Uterus (tissue), 4 donors: Measurements from ENCODE around the gene SMG9. TPM values are rescaled to one million over a fixed set of nuclear protein-coding genes. Genes with fewer than 3 reads are reported as not detected.

ENCODE experiments used
- DNase-seq, 2 donors: peaks; one replicate each; pipeline ENCODE4 v3.0.0-alpha.2; 2019 to 2020
- H3K27ac ChIP-seq, 2 donors: fragments of 200-600 bp; sonication (generic); 1 replicate in 1 of 2; 2 replicates in 1 of 2; pipeline ENCODE4 v1.5.1; 2016 to 2018
- H3K27me3 ChIP-seq, 2 donors: fragments of 200-600 bp; sonication (generic); one replicate each; pipeline ENCODE4 v1.5.1; 2018 to 2019; ENCODE audit warnings: control low read depth in 1 of 2
- H3K36me3 ChIP-seq, 2 donors: fragments of 200-600 bp; sonication (generic); one replicate each; pipeline ENCODE4 v1.5.1; 2019; ENCODE audit warnings: control low read depth in 1 of 2
- H3K4me1 ChIP-seq, 2 donors: fragments of 200-600 bp; sonication (generic); one replicate each; pipeline ENCODE4 v1.5.1; 2018 to 2019; ENCODE audit warnings: control low read depth in 1 of 2
- H3K4me3 ChIP-seq, 2 donors: fragments of 200-600 bp; sonication (generic); 1 replicate in 1 of 2; 2 replicates in 1 of 2; pipeline ENCODE4 v1.5.1; 2018 to 2019; ENCODE audit warnings: mild to moderate bottlenecking in 1 of 2
- H3K9me3 ChIP-seq, 2 donors: fragments of 200-600 bp; sonication (generic); one replicate each; pipeline ENCODE4 v1.5.1; 2019; ENCODE audit warnings: control low read depth in 1 of 2
- CTCF ChIP-seq, 4 experiments: fragments of 200-600 bp in 2 of 4; fragments of 450-650 bp in 2 of 4; sonication (generic) in 2 of 4; IDR thresholded peaks; one replicate each; pipeline ENCODE4 v1.5.1; 2016 to 2019; ENCODE audit warnings: antibody characterized with exemption in 4 of 4, mild to moderate bottlenecking in 2 of 4, moderate library complexity in 1 of 4
- POLR2A ChIP-seq, 2 donors: fragments of 450-650 bp; IDR thresholded peaks; one replicate each; pipeline ENCODE4 v1.6.1; 2016; ENCODE audit warnings: antibody characterized with exemption in 2 of 2, mild to moderate bottlenecking in 1 of 2, moderate library complexity in 1 of 2
- intact Hi-C: fragments of 100-400 bp; cut with DNase I; formaldehyde crosslinking; loops from one replicate; pipeline ENCODE4 v1.15.1; 2023; ENCODE audit warnings: low total_unique reads
- total RNA-seq, 4 donors: library from RNA; depleted of rRNA in 3 of 4; stranded (reverse); fragments of >200 nt in 3 of 4; gene quantifications; one replicate each; pipeline versions ENCODE4 v1.1.0 to v1.2.4, GENCODE V29; 2014 to 2023
- donor health status: DM: yes; HTN: yes; CAD: no.

Gene SMG9
- total RNA-seq, 4 donors from 2014 or later, result 14.9 to 44.9 (median 27.2) TPM

GRCh38 chr19:43725468-43725867 lies 29.3 kb downstream of the SMG9 start:
- TF ChIP-seq POLR2A (IDR thresholded peaks at IDR 0.05), result no peak
- no peak for TF ChIP-seq CTCF (IDR thresholded peaks at IDR 0.05)
- H3K9me3 ChIP-seq, result no peaks in the 10 kb centered on the region
- intact Hi-C loops, result no loop called here
- H3K36me3 ChIP-seq, result no peaks in the 10 kb centered on the region
- no peaks in the 10 kb centered on the region for H3K27me3 ChIP-seq
- H3K4me3 ChIP-seq, result no peak overlapping the region
- no peak for DNase-seq
- no peaks in the 10 kb centered on the region for H3K4me1 ChIP-seq
- H3K27ac ChIP-seq, result no peak overlapping the region

GRCh38 chr19:43724896-43725295 lies 29.9 kb downstream of the SMG9 start:
- TF ChIP-seq CTCF (IDR thresholded peaks at IDR 0.05) (no peak), POLR2A (IDR thresholded peaks at IDR 0.05) (no peak)
- intact Hi-C loops, result no loop called here
- Histone ChIP-seq H3K36me3 (no peaks in the 10 kb centered on the region), H3K4me1 (no peaks in the 10 kb centered on the region), H3K4me3 (no peak overlapping the region), H3K9me3 (no peaks in the 10 kb centered on the region), H3K27ac (no peak overlapping the region), H3K27me3 (no peaks in the 10 kb centered on the region)
- no peak for DNase-seq

GRCh38 chr19:43723588-43723987 lies 31.2 kb downstream of the SMG9 start:
- H3K4me3 ChIP-seq, result no peak overlapping the region
- intact Hi-C loops, result no loop called here
- no peaks in the 10 kb centered on the region for H3K36me3 ChIP-seq
- no peak overlapping the region for H3K27ac ChIP-seq
- no peak for DNase-seq
- TF ChIP-seq CTCF (IDR thresholded peaks at IDR 0.05) (no peak), POLR2A (IDR thresholded peaks at IDR 0.05) (no peak)
- H3K4me1 ChIP-seq, result no peaks in the 10 kb centered on the region
- no peaks in the 10 kb centered on the region for H3K27me3 ChIP-seq
- no peaks in the 10 kb centered on the region for H3K9me3 ChIP-seq

- H3K36me3 ChIP-seq, result no peaks in the 10 kb centered on the region
- no peaks in the 10 kb centered on the region for H3K4me1 ChIP-seq
- TF ChIP-seq CTCF (IDR thresholded peaks at IDR 0.05) (no peak), POLR2A (IDR thresholded peaks at IDR 0.05) (no peak)
- intact Hi-C loops, result no loop called here
- DNase-seq, result no peak
- H3K27me3 ChIP-seq, result no peaks in the 10 kb centered on the region
- no peak overlapping the region for H3K27ac ChIP-seq
- no peak overlapping the region for H3K4me3 ChIP-seq
- no peaks in the 10 kb centered on the region for H3K9me3 ChIP-seq
Observed at GRCh38 chr19:43721469-43722048, 33.2 kb downstream of the SMG9 start.

- intact Hi-C loops, result no loop called here
- H3K27ac ChIP-seq, result no peak overlapping the region
- DNase-seq, result no peak
- TF ChIP-seq CTCF (IDR thresholded peaks at IDR 0.05) (no peak), POLR2A (IDR thresholded peaks at IDR 0.05) (no peak)
- H3K9me3 ChIP-seq, result no peaks in the 10 kb centered on the region
- H3K27me3 ChIP-seq, result no peaks in the 10 kb centered on the region
- no peak overlapping the region for H3K4me3 ChIP-seq
- no peaks in the 10 kb centered on the region for H3K4me1 ChIP-seq
- H3K36me3 ChIP-seq, result no peaks in the 10 kb centered on the region
Observed at GRCh38 chr19:43720936-43721335, 33.8 kb downstream of the SMG9 start.
